Erythroblast (primary cell): ENCODE results near the gene AUTS2.

Experiments
- GATA1 ChIP-seq: IDR thresholded peaks from 2 replicates; pipeline ENCODE4 v1.6.1; 2011; ENCODE audit warnings: low read depth, mild to moderate bottlenecking, control low read depth, low read length, moderate library complexity
- POLR2A ChIP-seq: IDR thresholded peaks from 2 replicates; pipeline ENCODE4 v1.6.1; 2011; ENCODE audit warnings: mild to moderate bottlenecking, low read length

GRCh38 chr7:70193514-70193913 lies 595.2 kb downstream of the AUTS2 start:
- TF ChIP-seq POLR2A (no peak), GATA1 (no peak)
